CD4-positive, CD25-positive, alpha-beta regulatory T cell (primary cell): ENCODE measurements around the gene KIF26B. TPM values are rescaled to one million over a fixed set of nuclear protein-coding genes. Genes with fewer than 3 reads are reported as not detected.

Experiments
- ATAC-seq, 2 donors: fragments of 150-1000 bp; cut with Tn5 transposase; one replicate each; pipeline ENCODE4 v1.10.0; 2021; ENCODE audit warnings: low read depth in 2 of 2, moderate number of reproducible peaks in 2 of 2, moderate library complexity in 1 of 2
- DNase-seq, 3 donors: peaks; one replicate each; pipeline versions ENCODE4 v3.0.0 to v3.0.0-alpha.2; 2012 to 2022; ENCODE audit warnings: mixed read lengths in 1 of 3
- H3K27ac ChIP-seq: one replicate; pipeline ENCODE4 v1.7.0; 2013; ENCODE audit warnings: mild to moderate bottlenecking, low read length; ENCODE audit not compliant: insufficient read depth, poor library complexity, severe bottlenecking
- H3K27me3 ChIP-seq: one replicate; pipeline ENCODE4 v1.7.0; 2013; ENCODE audit warnings: low read length; ENCODE audit not compliant: control insufficient read depth, insufficient read depth
- H3K36me3 ChIP-seq: one replicate; pipeline ENCODE4 v1.7.0; 2013; ENCODE audit warnings: mild to moderate bottlenecking, low read length, moderate library complexity; ENCODE audit not compliant: control insufficient read depth, insufficient read depth
- H3K4me1 ChIP-seq: 2 replicates; pipeline ENCODE4 v1.7.0; 2013; ENCODE audit warnings: mild to moderate bottlenecking, low read length; ENCODE audit not compliant: insufficient read depth, control insufficient read depth, poor library complexity, severe bottlenecking
- H3K4me3 ChIP-seq: one replicate; pipeline ENCODE4 v1.7.0; 2013; ENCODE audit warnings: low read depth, mild to moderate bottlenecking, low read length, moderate library complexity
- H3K9me3 ChIP-seq, 2 experiments: 1 replicate in 1 of 2; 2 replicates in 1 of 2; pipeline ENCODE4 v1.7.0; 2013; ENCODE audit warnings: low read length in 2 of 2, mild to moderate bottlenecking in 1 of 2, moderate library complexity in 1 of 2; ENCODE audit not compliant: control insufficient read depth in 2 of 2
- H3K27ac Mint-ChIP-seq, 3 donors: one replicate each; pipeline ENCODE4 v1.8.0; 2020 to 2022; ENCODE audit warnings: mild to moderate bottlenecking in 3 of 3, mixed read lengths in 3 of 3, moderate library complexity in 2 of 3
- H3K27me3 Mint-ChIP-seq: one replicate; pipeline ENCODE4 v1.8.0; 2022; ENCODE audit warnings: mild to moderate bottlenecking, mixed read lengths
- H3K36me3 Mint-ChIP-seq: one replicate; pipeline ENCODE4 v1.8.0; 2020; ENCODE audit warnings: mixed read lengths
- H3K4me1 Mint-ChIP-seq, 4 donors: one replicate each; pipeline ENCODE4 v1.8.0; 2020 to 2022; ENCODE audit warnings: mixed read lengths in 4 of 4, mild to moderate bottlenecking in 1 of 4
- H3K4me3 Mint-ChIP-seq, 4 donors: one replicate each; pipeline ENCODE4 v1.8.0; 2020 to 2022; ENCODE audit warnings: mild to moderate bottlenecking in 4 of 4, mixed read lengths in 4 of 4, moderate library complexity in 3 of 4
- H3K9me3 Mint-ChIP-seq, 7 donors: one replicate each; pipeline ENCODE4 v1.8.0; 2020 to 2022; ENCODE audit warnings: mixed read lengths in 7 of 7, mild to moderate bottlenecking in 3 of 7, moderate library complexity in 2 of 7
- polyA plus RNA-seq, 4 donors: library from polyadenylated mRNA; unstranded; fragments of 300-500 nt; fragmentation: Illumina TruSeq; gene quantifications; one replicate each; pipeline ENCODE4 v1.2.3, GENCODE V29; 2021
- total RNA-seq: library from RNA; stranded (reverse); gene quantifications from one replicate; pipeline ENCODE4 v1.2.3, GENCODE V29; 2022

KIF26B gene
- total and polyA plus RNA-seq, 5 donors from 2014 or later = not detected

DNA sequence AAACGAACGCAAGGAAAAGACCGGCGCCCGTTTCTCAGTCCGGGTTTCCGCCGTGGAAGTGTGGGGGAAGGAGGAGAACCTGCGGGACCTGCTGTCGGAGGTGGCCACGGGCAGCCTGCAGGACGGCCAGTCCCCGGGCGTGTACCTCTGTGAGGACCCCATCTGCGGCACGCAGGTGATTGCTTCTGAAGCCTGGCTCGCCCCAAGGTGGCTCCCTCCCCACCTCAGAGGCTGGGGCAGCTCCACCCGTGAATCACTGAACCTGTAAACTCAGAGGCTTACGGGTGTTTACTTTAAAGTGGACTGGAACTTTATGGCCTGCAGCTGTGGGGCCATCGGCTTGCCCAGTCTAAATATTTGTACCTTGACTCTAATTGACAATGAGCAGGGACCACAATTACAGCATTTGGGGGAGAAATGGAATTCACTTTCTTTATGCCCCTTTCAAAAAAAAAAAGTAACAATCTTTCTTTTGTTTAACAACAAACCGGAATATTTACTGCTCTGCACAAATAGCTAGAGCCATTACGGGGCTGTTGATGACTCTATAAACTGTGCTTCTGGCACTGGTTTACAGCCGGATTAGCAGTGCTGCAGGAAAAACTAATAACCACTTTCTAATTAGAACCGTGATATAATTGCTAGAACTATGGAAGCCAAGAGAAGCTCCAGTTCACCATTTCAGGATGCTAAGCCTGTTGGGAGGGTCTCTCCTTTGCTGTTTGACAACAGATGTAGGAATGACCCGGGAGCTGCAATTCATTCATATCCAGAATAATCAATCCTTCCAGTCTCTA, 454.8 kb downstream of the KIF26B start:
- DNase-seq = no peak
- H3K4me1 ChIP-seq = no peaks in the 10 kb centered on the region
- H3K9me3 Mint-ChIP-seq = no peaks in the 10 kb centered on the region
- no peak overlapping the region for H3K4me3 ChIP-seq
- H3K27ac Mint-ChIP-seq = no peak overlapping the region
- peaks cover 5% of the 10 kb centered on the region for H3K27me3 Mint-ChIP-seq
- no peak overlapping the region for H3K27ac ChIP-seq
- no peaks in the 10 kb centered on the region for H3K9me3 ChIP-seq
- H3K27me3 ChIP-seq = no peaks in the 10 kb centered on the region
- no peaks in the 10 kb centered on the region for H3K4me1 Mint-ChIP-seq
- H3K4me3 Mint-ChIP-seq = no peak overlapping the region
- H3K36me3 Mint-ChIP-seq = no peaks in the 10 kb centered on the region
- H3K36me3 ChIP-seq = no peaks in the 10 kb centered on the region
- no peak for ATAC-seq

DNA sequence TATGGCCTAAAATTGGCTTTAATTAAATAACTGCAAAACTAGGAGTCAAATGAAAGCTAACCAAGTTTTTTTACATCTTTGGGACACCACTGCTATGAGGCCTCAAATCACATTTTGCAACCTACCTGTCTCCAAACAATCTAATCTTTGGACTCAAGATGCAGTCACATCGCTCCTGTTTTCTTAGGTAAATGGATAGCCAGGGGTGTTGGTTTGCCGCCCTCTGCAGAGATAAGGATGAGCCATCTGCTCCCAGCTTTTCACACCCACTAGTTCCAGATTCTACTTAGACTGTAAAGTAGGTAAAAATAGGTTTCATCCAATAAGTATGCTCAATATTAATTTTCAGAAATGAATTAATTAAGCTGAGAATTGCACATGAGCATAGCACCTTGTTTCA, 456.5 kb downstream of the KIF26B start:
- Mint-ChIP-seq H3K27ac (no peak overlapping the region), H3K27me3 (peaks cover 5% of the 10 kb centered on the region), H3K36me3 (no peaks in the 10 kb centered on the region), H3K4me1 (no peaks in the 10 kb centered on the region), H3K9me3 (no peaks in the 10 kb centered on the region), H3K4me3 (no peak overlapping the region)
- Histone ChIP-seq H3K27ac (no peak overlapping the region), H3K9me3 (no peaks in the 10 kb centered on the region), H3K4me1 (no peaks in the 10 kb centered on the region), H3K36me3 (no peaks in the 10 kb centered on the region), H3K27me3 (no peaks in the 10 kb centered on the region), H3K4me3 (no peak overlapping the region)
- ATAC-seq (no peak), DNase-seq (no peak)

GRCh38 chr1:245614476-245614875, 459.7 kb downstream of the KIF26B start:
- Histone ChIP-seq H3K9me3 (no peaks in the 10 kb centered on the region), H3K27ac (no peak overlapping the region), H3K4me1 (no peaks in the 10 kb centered on the region), H3K36me3 (no peaks in the 10 kb centered on the region), H3K4me3 (no peak overlapping the region), H3K27me3 (no peaks in the 10 kb centered on the region)
- H3K9me3 Mint-ChIP-seq = peaks cover 0 to 1% (median 0%) of the 10 kb centered on the region in 7 donors
- peaks cover 4% of the 10 kb centered on the region for H3K27me3 Mint-ChIP-seq
- H3K4me3 Mint-ChIP-seq = no peak overlapping the region
- no peak for DNase-seq
- H3K4me1 Mint-ChIP-seq = no peaks in the 10 kb centered on the region
- H3K27ac Mint-ChIP-seq = no peak overlapping the region
- ATAC-seq = no peak
- no peaks in the 10 kb centered on the region for H3K36me3 Mint-ChIP-seq

DNA sequence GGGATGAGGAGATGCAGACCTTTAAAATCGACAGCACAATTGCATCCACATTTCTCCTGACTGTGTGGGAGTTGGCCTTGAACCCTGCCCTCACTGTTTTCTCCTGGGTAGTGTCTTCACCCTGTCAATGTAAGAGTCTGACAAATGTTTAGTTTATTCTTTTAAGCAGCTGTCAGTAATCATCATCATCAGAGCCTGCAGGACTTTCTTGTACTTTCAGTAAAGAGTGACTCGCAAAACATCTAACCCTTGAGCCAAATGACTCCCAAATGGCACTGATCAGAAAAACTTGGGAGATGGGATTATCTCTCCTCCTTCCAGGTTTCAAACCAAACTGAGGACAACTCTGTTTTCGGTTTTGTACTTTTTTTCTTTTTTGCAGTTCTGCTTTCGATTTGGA, 460.2 kb downstream of the KIF26B start:
- Mint-ChIP-seq H3K36me3 (no peaks in the 10 kb centered on the region), H3K4me1 (no peaks in the 10 kb centered on the region), H3K4me3 (no peak overlapping the region), H3K9me3 (peaks cover 0 to 1% (median 0%) of the 10 kb centered on the region in 7 donors), H3K27ac (no peak overlapping the region), H3K27me3 (peaks cover 4% of the 10 kb centered on the region)
- Histone ChIP-seq H3K9me3 (no peaks in the 10 kb centered on the region), H3K4me1 (no peaks in the 10 kb centered on the region), H3K36me3 (no peaks in the 10 kb centered on the region), H3K4me3 (no peak overlapping the region), H3K27me3 (no peaks in the 10 kb centered on the region), H3K27ac (no peak overlapping the region)
- ATAC-seq (no peak), DNase-seq (no peak)

- Mint-ChIP-seq H3K9me3 (peaks cover 0 to 1% (median 0%) of the 10 kb centered on the region in 7 donors), H3K27ac (no peak overlapping the region), H3K36me3 (no peaks in the 10 kb centered on the region), H3K27me3 (peaks cover 8% of the 10 kb centered on the region), H3K4me1 (peaks cover 0 to 9% (median 3%) of the 10 kb centered on the region in 4 donors), H3K4me3 (no peak overlapping the region)
- Histone ChIP-seq H3K4me1 (no peaks in the 10 kb centered on the region), H3K36me3 (no peaks in the 10 kb centered on the region), H3K27me3 (no peaks in the 10 kb centered on the region), H3K4me3 (no peak overlapping the region), H3K9me3 (no peaks in the 10 kb centered on the region), H3K27ac (no peak overlapping the region)
- DNase-seq (peak in 1 of 3 donors; percentile 7), ATAC-seq (no peak)
Observed at GRCh38 chr1:245621589-245621988, 466.8 kb downstream of the KIF26B start.

DNA sequence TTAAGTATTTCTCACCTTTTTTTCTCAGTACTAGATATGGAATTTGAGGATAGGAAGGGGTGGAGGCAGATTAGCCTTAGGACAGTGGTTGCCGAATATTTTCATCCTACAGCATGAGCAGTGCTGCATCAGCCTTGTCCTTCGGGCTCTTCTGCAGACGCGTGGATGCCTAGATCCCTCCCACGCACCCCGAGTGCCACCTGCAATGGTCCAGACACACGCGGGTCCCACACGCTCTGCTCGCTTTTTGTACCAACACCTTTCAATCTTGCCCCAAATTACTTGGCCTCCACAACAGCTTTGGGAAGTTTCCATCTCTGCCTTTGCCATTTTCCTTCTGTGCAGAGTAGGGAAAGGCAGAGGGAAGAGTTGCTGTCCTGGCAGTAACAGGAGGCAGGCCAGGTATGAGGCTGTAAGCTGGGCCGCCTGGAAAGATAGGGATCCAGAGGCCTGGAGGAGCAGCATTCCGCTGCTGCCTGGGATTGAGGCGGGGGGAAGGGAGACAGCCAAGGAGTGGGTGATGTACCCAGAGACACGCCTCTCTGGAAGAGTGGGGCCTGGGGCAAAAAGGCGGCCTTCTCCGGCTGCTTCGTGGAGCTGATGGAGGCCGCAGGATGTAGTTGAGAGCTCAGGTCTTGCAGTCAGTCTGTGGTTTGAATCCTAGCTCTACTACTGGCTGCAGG, 467.7 kb downstream of the KIF26B start:
- H3K27me3 Mint-ChIP-seq = peaks cover 10% of the 10 kb centered on the region
- peaks cover 0 to 5% (median 0%) of the 10 kb centered on the region in 7 donors for H3K9me3 Mint-ChIP-seq
- H3K9me3 ChIP-seq = no peaks in the 10 kb centered on the region
- H3K36me3 ChIP-seq = no peaks in the 10 kb centered on the region
- H3K27ac Mint-ChIP-seq = no peak overlapping the region
- no peak overlapping the region for H3K4me3 ChIP-seq
- H3K4me3 Mint-ChIP-seq = no peak overlapping the region
- H3K36me3 Mint-ChIP-seq = no peaks in the 10 kb centered on the region
- peaks cover 0 to 9% (median 3%) of the 10 kb centered on the region in 4 donors for H3K4me1 Mint-ChIP-seq
- no peaks in the 10 kb centered on the region for H3K27me3 ChIP-seq
- DNase-seq (no peak), ATAC-seq (no peak)
- no peak overlapping the region for H3K27ac ChIP-seq
- H3K4me1 ChIP-seq = no peaks in the 10 kb centered on the region

- peaks cover 3 to 35% (median 8%) of the 10 kb centered on the region in 7 donors for H3K9me3 Mint-ChIP-seq
- no peak for DNase-seq
- Histone ChIP-seq H3K4me3 (no peak overlapping the region), H3K36me3 (no peaks in the 10 kb centered on the region), H3K27ac (no peak overlapping the region), H3K27me3 (peaks cover 3% of the 10 kb centered on the region), H3K4me1 (no peaks in the 10 kb centered on the region), H3K9me3 (peaks cover 18 to 19% of the 10 kb centered on the region in 2 experiments)
- no peaks in the 10 kb centered on the region for H3K4me1 Mint-ChIP-seq
- no peak overlapping the region for H3K27ac Mint-ChIP-seq
- ATAC-seq = no peak
- no peak overlapping the region for H3K4me3 Mint-ChIP-seq
- H3K27me3 Mint-ChIP-seq = peaks cover 16% of the 10 kb centered on the region
- H3K36me3 Mint-ChIP-seq = no peaks in the 10 kb centered on the region
Observed at GRCh38 chr1:245641384-245641783, 486.6 kb downstream of the KIF26B start.
